Superior temporal gyrus (tissue), 1 donor: Measurements from ENCODE around the gene PIPOX.
A peak's percentile ranks its signal among the peaks of the same experiment; 100 is the strongest.

Source experiments
- DNase-seq: peaks from one replicate; pipeline ENCODE4 v3.0.0-alpha.2; 2016; ENCODE audit errors: extremely low spot score

PIPOX gene

GRCh38 chr17:29048440-29049368 is 5.8 kb downstream of the PIPOX start:
- DNase-seq: no peak

- no peak for DNase-seq
Measured at GRCh38 chr17:29049541-29050145, 6.7 kb downstream of the PIPOX start.

GRCh38 chr17:29050176-29050575 is 7.2 kb downstream of the PIPOX start:
- no peak for DNase-seq

DNA sequence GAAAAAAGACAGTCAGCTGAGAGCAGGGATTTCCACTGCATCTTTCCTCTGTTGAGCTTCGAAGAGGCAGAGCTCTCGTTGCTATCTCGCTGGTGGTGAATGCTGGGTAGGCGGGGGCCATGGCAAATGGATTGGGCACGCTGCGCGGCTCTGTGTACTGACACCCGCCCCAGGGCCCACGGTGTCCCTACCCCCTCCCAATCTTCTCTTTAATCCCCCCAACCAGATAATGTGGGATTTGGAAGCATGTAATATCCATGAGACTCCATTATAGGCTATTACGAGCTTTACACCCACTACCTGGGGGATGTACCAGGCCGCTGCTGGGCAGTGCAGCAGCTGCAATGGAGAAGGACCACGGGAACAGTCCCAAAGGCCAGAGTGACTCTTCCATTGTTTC is 8.3 kb downstream of the PIPOX start:
- DNase-seq: no peak

- DNase-seq: no peak
Measured at GRCh38 chr17:29051731-29052130, 8.8 kb downstream of the PIPOX start.

- no peak for DNase-seq
Measured at GRCh38 chr17:29054835-29055234, 11.9 kb downstream of the PIPOX start.

GRCh38 chr17:29057361-29057760 is 14.4 kb downstream of the PIPOX start:
- no peak for DNase-seq

- DNase-seq: no peak
Measured at GRCh38 chr17:29058391-29058790, 15.4 kb downstream of the PIPOX start.

- peak; percentile 52 for DNase-seq
Measured at GRCh38 chr17:29059281-29059680, 16.3 kb downstream of the PIPOX start.

DNA sequence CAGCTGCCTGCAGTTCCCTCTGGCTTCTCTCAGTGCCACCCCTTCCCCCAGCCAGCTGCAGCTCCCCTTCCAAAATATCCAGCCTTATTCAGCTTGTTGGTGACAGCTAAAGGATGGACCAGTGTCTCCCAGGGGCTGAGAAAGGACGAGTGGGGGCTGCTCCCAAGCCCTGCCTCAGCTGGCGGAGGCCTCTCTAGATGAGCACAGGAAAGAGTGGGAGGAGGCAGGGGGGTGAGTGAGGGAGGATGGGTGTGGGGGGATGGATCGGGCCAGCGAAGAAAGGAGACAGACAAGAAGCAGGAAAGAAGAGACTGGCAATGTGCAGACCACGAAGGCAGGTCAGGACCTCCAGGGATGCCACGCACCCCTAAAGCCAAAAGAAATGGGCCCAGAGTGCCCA is 17.5 kb downstream of the PIPOX start:
- no peak for DNase-seq

- DNase-seq: peak; percentile 18
Measured at GRCh38 chr17:29061036-29061435, 18.1 kb downstream of the PIPOX start.

- DNase-seq: no peak
Measured at GRCh38 chr17:29062215-29062614, 19.3 kb downstream of the PIPOX start.

- DNase-seq: no peak
Measured at GRCh38 chr17:29063992-29064391, 21.1 kb downstream of the PIPOX start.

DNA sequence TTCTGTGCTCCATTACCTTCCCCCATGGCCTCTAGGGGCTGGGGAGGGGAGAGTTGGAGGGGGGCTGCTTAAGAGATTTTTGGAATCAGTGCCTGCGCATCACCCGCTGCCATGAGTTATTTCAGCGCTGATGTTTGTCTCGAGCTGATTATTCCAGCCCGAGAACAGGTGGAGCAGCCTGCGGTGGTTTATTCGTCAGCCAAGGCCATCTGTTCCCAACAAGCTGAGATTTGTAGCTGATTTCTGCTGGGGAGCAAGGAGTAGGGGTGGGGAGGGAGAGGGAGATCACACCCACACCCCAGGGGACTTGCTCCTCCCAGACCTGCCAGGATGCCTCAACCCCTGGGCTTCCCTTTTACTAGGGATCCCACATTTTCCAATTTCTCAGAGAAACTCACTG is 23.1 kb downstream of the PIPOX start:
- DNase-seq: peak; percentile 18

DNA sequence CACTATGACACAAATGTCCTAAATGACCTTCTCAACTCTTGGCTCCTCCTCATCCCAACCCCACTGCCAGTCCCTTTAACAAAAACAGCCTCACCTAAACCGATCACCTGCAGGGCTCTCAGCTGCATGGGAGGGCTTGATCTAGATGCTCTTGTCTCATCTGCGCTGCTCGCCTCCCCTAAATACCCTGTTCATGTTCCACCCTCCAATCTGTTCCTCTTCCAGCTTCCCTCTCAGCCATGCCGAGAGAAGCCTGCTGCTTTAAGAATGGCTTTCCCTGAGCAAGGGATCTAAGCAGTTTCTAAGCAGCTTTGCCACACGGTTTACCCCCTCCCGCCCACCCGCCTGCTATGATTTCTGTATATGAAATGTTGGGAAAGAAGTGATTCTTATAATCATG is 23.7 kb downstream of the PIPOX start:
- no peak for DNase-seq

DNA sequence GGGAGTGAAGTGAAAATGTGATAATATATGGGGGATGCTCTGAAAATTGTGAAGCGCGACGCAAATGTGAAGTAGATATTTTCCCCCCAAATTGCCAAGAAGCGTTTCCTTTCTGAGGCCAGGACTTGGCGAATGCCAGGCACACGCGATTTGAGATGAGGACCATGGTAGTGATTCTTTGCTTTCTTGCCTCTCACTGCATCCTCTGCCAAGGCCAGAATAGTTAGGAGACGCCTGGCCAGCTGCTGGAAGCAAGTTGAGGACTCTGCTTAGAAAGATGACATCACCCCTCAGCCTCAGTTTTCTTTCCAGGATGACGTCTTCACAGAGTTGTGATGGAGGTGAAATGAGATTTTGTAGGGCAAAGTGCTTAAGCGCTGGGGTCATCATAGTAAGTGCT is 25.9 kb downstream of the PIPOX start:
- DNase-seq: peak; percentile 58

DNA sequence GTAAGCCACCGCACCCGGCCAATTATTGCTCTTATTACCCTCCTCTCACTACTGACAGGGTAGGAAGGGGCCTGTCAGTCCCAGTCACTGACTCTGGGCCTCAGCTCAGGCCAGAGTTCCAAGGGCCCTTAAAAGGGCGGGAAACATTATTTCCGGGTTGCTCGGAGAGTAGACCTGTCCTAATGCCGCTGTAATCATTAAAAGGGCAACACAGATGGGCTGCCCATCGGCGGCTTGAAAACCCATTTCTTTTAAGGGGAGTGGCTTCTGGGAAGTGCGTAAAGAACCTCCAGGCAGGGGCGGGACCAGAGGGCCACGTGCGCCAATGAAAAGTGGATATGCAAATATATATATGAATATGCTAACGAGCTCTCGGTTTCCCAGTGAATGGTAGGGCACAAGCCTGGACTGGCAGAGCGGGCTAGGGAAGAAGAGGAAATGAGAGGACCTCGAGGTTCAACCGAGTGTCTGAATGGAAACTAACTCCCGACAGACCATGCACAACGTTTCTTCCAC is 26.6 kb downstream of the PIPOX start:
- DNase-seq: no peak

- DNase-seq: no peak
Measured at GRCh38 chr17:29070308-29070707, 27.4 kb downstream of the PIPOX start.

DNA sequence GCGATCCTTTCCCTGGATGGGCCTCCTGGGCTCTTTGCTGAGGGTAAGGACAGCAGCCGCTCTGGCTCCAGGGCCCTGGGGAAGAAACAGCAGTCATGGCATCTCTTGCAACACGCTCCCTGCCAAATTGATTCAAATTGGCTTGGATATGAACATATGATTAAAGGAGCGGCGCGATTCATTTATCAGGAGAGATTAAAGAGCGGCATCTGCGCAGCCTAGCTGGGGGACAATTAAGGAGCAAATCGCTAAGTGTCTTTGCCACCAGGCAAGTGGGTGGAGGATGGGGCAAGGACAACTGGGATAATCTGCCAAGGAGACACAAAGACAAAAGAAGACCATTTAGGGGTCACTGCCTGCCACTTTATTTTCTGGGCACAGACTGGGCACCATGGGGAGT is 27.8 kb downstream of the PIPOX start:
- DNase-seq: no peak

GRCh38 chr17:29071303-29071702 is 28.4 kb downstream of the PIPOX start:
- DNase-seq: no peak

DNA sequence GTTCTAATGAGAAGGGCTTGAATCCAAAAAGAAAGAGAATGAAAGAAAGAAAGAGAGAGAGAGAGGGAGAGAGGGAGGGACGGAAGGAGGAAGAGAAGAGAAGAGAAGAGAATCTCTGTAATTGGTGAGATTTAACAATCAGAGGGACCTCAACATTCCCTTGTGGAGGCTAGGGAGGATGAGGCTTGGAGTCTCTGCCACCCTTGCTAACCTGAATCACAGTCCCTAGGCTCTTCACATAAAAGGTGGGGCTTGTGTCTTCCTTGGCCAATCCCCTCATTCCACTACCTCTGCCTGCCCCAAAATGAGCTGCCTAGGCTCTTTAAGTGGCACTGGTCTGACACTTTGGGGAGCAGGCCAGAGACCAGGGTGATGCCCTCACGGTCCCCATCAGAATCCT is 30.1 kb downstream of the PIPOX start:
- no peak for DNase-seq

DNA sequence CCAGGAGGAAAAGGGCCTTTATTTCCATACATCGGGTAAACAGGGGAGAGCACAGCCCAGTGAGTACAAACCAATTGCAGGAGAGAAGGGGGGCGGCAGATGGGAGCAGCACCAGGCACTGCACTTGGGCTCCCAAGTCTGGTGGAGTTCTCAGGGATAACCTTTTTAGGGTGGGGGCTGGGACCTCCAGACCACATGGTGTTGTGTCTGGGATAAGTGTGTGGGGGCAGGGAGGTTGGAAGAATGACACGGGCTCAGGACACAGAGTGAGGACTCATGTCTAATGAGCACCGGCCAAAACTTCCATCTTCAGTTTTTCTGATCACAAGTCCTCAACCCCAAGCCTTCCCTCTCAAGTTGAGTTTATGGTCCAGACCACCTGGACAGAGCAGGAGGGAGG is 30.6 kb downstream of the PIPOX start:
- DNase-seq: no peak

DNA sequence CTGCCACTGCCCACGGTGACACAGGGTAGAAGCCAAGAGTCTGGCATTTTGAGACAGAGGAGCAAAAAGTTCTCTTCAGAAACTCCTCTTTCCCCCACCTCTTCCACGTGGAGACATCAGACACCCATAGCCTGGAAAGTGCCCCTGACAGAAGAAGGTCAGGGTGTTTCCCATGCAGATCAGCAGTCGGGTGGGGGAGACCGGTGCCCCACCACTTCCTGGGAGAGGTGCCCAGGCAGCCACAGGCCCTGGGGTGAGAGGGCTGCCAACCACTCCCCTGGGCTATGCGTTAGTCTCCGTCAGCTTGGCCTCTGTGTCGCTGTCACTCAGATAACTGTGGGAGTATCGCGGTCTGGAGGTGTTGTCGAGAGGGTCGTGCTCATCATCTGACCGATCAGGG is 31.5 kb downstream of the PIPOX start:
- DNase-seq: no peak
